BE2C (cell line): Measurements from ENCODE around the gene CYSTM1.

Experiments
- DNase-seq: peaks from one replicate; pipeline ENCODE4 v3.0.0-alpha.2; 2020
- H3K27me3 ChIP-seq: fragments of 250-450 bp; sonication (Bioruptor Pico); 2 replicates; pipeline ENCODE4 v1.5.1; 2020; ENCODE audit warnings: mild to moderate bottlenecking
- H3K36me3 ChIP-seq: fragments of 250-450 bp; sonication (Bioruptor Pico); 2 replicates; pipeline ENCODE4 v1.5.1; 2020; ENCODE audit warnings: mild to moderate bottlenecking
- H3K4me1 ChIP-seq: fragments of 250-450 bp; sonication (Bioruptor Pico); 2 replicates; pipeline ENCODE4 v1.5.1; 2020
- H3K4me3 ChIP-seq: 2 replicates; pipeline ENCODE4 v1.5.1; 2011; ENCODE audit warnings: low read depth, low read length
- H3K9me3 ChIP-seq: fragments of 250-450 bp; sonication (Bioruptor Pico); 2 replicates; pipeline ENCODE4 v1.5.1; 2020
- TF ChIP-seq, protein P1 (sequence below): IDR thresholded peaks from 2 replicates; pipeline ENCODE4 v1.5.1; 2012; ENCODE audit warnings: mild to moderate bottlenecking, low read depth, low read length

The CYSTM1 gene

DNA sequence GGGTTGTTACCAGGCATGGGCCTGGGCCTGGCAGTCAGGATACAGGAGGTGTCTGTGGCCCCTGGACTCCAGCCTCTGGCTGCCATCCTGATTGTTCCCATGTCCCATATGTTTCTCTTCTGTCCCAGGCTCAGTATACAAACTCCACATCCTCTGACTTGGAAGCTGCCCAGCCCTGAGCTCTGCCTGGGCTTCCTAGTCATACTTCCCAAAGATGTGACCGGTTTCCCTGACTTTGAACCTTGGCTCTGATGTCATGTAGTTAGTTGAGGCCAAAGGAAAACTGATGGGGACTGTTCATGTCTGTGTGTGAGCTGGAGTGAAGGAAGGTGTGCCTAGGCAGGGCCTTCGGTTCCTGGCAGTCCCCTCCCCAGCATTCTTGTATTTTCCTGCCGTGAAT lies 50.4 kb downstream of the CYSTM1 start:
- Histone ChIP-seq H3K36me3 (no peaks in the 10 kb centered on the region), H3K27me3 (no peaks in the 10 kb centered on the region), H3K4me1 (peaks cover 3% of the 10 kb centered on the region; the same call in 1 of the 2 replicates), H3K9me3 (no peaks in the 10 kb centered on the region), H3K4me3 (no peak overlapping the region)
- DNase-seq: no peak
- TF ChIP-seq, protein P1, sequence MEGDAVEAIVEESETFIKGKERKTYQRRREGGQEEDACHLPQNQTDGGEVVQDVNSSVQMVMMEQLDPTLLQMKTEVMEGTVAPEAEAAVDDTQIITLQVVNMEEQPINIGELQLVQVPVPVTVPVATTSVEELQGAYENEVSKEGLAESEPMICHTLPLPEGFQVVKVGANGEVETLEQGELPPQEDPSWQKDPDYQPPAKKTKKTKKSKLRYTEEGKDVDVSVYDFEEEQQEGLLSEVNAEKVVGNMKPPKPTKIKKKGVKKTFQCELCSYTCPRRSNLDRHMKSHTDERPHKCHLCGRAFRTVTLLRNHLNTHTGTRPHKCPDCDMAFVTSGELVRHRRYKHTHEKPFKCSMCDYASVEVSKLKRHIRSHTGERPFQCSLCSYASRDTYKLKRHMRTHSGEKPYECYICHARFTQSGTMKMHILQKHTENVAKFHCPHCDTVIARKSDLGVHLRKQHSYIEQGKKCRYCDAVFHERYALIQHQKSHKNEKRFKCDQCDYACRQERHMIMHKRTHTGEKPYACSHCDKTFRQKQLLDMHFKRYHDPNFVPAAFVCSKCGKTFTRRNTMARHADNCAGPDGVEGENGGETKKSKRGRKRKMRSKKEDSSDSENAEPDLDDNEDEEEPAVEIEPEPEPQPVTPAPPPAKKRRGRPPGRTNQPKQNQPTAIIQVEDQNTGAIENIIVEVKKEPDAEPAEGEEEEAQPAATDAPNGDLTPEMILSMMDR: no peak

DNA sequence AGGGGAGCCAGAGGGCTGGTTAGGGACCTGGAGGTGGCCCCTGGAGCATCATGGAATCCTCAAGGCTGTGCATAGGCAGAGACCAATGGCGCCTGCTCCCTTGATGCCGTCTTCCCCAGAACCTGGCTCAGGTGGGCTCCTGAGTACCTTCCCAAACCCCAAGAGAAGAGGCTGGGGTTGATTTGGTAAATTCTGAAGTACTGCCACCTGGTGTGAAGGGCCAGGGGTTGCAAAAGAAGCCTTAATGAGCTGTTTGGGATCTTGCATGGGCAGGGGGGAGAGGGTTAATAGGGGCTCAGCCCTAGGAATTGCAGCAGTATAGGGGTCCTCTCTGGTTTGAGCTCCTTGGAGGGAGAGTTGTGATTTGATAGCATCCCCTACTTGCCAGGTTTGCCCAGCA lies 52.1 kb downstream of the CYSTM1 start:
- DNase-seq: no peak
- TF ChIP-seq, protein P1: peak; percentile 13; the same call in 1 of the 2 replicates
- H3K9me3 ChIP-seq: no peaks in the 10 kb centered on the region
- no peaks in the 10 kb centered on the region for H3K36me3 ChIP-seq
- no peak overlapping the region for H3K4me3 ChIP-seq
- H3K27me3 ChIP-seq: no peaks in the 10 kb centered on the region
- no peaks in the 10 kb centered on the region for H3K4me1 ChIP-seq

DNA sequence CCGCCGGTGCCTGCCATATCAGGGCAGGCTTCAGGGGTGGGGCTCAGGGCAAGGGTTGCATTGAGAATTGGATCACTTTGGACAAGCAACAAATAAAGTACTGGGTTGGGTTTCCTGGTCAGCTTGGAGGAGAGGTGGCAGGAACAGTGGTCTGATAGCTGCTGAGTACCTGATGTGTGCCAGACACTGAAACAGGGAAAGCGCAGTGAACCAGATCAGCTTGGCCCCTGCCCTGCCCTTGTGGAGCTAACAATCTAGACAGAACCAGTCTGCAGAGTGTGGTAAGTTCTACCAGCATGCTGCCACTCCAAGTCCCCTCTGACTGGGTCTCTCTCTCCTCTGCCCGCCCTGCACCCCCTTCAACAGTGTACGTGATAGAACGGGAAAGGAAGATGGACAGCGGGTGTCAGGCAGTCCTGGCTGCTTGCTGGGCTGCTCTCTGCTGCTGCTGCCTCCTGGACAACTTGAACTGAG lies 53.4 kb downstream of the CYSTM1 start:
- TF ChIP-seq, protein P1: no peak
- Histone ChIP-seq H3K9me3 (no peaks in the 10 kb centered on the region), H3K27me3 (no peaks in the 10 kb centered on the region), H3K36me3 (no peaks in the 10 kb centered on the region), H3K4me1 (no peaks in the 10 kb centered on the region), H3K4me3 (no peak overlapping the region)
- no peak for DNase-seq

DNA sequence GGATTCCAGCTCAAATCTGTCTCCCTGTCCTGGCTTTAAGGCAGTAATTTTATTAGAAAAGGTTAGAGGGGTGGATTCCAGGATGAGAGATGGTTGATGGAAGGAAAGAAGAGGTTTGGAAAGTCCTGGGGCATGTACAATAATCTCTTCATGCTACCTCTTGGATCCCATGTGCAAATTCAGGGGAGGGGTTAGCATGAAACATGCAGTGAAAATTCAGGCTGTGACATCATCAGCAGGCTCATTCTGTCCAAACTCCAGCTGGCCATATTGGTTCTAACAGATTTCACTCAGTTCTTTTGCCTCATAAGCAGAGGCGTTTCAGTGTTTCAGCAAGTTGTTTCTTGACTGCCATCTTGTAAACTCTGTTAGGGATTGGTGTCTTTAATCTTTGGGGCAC lies 55.4 kb downstream of the CYSTM1 start:
- no peaks in the 10 kb centered on the region for H3K27me3 ChIP-seq
- no peaks in the 10 kb centered on the region for H3K9me3 ChIP-seq
- H3K36me3 ChIP-seq: no peaks in the 10 kb centered on the region
- H3K4me3 ChIP-seq: no peak overlapping the region
- no peaks in the 10 kb centered on the region for H3K4me1 ChIP-seq
- DNase-seq: no peak
- TF ChIP-seq, protein P1: no peak

DNA sequence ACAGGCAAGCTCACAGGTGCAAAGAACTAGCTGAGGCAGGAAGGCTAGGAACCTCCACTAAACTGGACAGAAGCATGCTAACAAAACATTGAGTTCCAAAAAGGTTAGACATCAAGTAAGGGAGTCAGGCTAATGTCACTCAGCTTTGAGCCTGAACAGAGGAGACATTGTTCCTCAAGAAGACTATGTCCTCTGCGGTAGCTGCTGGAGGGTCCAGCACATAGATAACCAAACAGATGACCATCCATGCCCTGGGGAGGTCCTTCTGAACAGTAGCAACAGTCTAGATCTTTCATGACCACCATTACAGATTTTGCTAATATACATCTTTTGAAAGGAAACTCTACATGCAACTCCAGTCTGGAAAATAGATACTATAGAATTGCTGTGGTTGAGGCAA lies 57.7 kb downstream of the CYSTM1 start:
- no peak overlapping the region for H3K4me3 ChIP-seq
- DNase-seq: no peak
- no peaks in the 10 kb centered on the region for H3K36me3 ChIP-seq
- H3K4me1 ChIP-seq: no peaks in the 10 kb centered on the region
- no peaks in the 10 kb centered on the region for H3K27me3 ChIP-seq
- TF ChIP-seq, protein P1: no peak
- no peaks in the 10 kb centered on the region for H3K9me3 ChIP-seq

DNA sequence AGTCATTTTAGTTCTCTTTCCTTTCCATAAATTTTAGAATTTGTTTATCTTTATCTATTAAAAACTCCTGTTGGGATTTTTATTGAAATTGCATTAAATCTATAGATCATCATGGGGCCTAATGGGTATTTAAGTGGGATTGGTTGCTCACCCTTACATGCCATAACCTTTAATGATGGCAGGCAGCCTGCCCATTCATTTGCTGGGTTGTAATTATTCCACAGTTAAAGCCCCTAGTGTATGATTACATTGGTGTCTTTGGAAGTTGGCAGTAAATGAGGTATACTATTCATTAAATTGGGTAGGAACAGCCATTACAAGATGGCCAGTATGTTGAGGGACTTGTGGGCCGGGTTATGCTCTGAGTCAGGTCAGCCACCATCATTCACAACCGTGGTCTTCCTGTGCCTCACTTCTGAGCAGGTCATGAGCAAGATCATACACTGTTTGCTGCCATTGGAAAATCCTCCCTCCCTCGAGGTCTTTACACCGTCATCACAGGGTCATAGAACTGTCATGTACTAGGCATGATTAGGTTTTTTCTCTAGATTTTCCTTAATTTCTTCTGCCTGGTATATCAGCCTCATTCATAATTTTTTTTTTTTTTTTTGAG lies 59.5 kb downstream of the CYSTM1 start:
- no peak overlapping the region for H3K4me3 ChIP-seq
- no peaks in the 10 kb centered on the region for H3K9me3 ChIP-seq
- no peaks in the 10 kb centered on the region for H3K4me1 ChIP-seq
- DNase-seq: no peak
- no peaks in the 10 kb centered on the region for H3K27me3 ChIP-seq
- H3K36me3 ChIP-seq: no peaks in the 10 kb centered on the region
- TF ChIP-seq, protein P1: no peak
